ENCODE results near the gene MUC6. TPM values are rescaled to one million over a fixed set of nuclear protein-coding genes. Genes with fewer than 3 reads are reported as not detected.

The MUC6 gene
- total RNA-seq, 4 donors from 2014 or later, result under 0.01 to 2.7 (median under 0.01) TPM; not detected in 1

DNA sequence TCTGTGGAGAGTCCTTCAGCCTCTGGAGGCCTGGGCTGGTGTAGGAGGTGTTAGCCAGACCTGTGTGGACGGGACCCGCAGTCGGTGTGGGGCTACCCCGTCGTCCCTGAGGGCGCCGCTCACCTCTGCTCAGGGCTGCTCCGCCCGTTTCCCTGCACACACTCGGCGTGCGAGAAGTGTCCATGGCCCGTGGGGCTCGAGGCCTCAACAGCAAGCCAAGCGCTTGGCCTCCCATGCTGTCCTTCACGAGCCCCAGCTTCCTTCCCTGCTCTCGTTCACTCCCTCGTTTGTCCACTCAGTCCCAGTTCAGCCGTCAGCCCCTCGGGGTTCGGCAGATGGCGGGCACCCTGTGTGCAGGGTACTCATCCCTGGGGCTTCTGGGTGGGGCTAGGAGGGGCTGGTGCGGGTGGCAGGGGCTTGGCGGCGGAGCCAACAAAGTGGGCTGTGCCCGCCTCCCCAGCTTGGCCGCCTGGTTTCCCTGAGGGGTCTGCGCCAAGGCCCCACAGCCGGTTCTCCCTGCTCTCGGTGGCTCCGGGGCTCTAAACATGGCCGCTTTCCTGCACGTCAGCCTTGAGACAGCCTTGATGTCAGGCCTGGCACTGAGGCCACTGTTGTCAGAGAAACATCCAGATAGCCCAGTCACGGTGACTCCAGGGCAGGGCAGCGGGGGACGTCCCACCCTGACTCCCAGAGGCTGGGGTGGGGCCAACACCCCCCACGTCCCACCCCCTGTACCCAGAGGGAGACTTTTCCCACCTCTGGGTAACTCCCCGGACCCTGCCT is 3.3 kb downstream of the MUC6 start:
- TF ChIP-seq, protein P1, sequence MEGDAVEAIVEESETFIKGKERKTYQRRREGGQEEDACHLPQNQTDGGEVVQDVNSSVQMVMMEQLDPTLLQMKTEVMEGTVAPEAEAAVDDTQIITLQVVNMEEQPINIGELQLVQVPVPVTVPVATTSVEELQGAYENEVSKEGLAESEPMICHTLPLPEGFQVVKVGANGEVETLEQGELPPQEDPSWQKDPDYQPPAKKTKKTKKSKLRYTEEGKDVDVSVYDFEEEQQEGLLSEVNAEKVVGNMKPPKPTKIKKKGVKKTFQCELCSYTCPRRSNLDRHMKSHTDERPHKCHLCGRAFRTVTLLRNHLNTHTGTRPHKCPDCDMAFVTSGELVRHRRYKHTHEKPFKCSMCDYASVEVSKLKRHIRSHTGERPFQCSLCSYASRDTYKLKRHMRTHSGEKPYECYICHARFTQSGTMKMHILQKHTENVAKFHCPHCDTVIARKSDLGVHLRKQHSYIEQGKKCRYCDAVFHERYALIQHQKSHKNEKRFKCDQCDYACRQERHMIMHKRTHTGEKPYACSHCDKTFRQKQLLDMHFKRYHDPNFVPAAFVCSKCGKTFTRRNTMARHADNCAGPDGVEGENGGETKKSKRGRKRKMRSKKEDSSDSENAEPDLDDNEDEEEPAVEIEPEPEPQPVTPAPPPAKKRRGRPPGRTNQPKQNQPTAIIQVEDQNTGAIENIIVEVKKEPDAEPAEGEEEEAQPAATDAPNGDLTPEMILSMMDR (IDR thresholded peaks at IDR 0.05), result no peak
- TF ChIP-seq EP300 (IDR thresholded peaks at IDR 0.05), result no peak
- no peak for TF ChIP-seq POLR2A (IDR thresholded peaks at IDR 0.05)
- Histone ChIP-seq H3K4me3 (no peak overlapping the region), H3K36me3 (no peaks in the 10 kb centered on the region), H3K27me3 (peaks cover 0 to 26% of the 10 kb centered on the region in 2 donors), H3K27ac (no peak overlapping the region), H3K4me1 (no peaks in the 10 kb centered on the region), H3K9me3 (no peaks in the 10 kb centered on the region)
- DNase-seq (ENCODE audit: low spot score in 2 of 2), result no peak
- 76 to 80% methylated on average over 32 to 37 of the region's 38 CpGs for WGBS, 2 donors

DNA sequence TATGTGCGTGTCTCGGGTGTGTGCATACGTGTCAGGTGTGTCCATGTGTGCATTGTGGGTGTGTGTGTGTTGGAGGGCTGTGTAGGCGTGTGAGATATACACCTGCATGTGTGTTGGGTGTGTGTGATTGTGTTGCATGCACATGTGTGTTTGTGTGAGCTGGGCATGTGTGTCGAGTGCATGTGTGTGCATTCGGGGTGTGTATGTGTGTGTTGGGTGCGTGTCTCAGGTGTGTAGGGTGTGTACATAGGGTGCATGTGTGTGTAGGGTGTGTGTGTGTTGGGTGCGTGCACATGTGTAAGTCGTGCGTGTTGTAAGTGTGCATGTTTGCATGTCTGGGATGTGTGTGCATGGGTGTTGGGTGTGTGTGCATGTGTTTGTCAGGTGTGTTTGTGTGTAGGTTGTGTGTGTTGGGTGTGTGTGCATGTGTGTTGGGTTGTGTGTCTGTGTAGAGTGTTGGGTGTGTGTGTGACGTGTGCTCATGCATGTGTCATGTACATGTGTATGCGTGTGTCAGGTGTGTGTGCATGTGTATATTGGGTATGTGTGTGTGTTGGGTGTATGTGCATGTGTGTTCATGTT is 4.1 kb downstream of the MUC6 start:
- no peak for DNase-seq (ENCODE audit: low spot score in 2 of 2)
- TF ChIP-seq EP300 (IDR thresholded peaks at IDR 0.05), result no peak
- TF ChIP-seq POLR2A (IDR thresholded peaks at IDR 0.05), result no peak
- TF ChIP-seq, protein P1 (IDR thresholded peaks at IDR 0.05), result no peak
- WGBS, 2 donors, result 96 to 97% methylated on average over 12 of the region's 12 CpGs
- peaks cover 0 to 18% of the 10 kb centered on the region in 2 donors for H3K27me3 ChIP-seq
- H3K4me3 ChIP-seq, result no peak overlapping the region
- no peak overlapping the region for H3K27ac ChIP-seq
- no peaks in the 10 kb centered on the region for H3K4me1 ChIP-seq
- no peaks in the 10 kb centered on the region for H3K36me3 ChIP-seq
- no peaks in the 10 kb centered on the region for H3K9me3 ChIP-seq

DNA sequence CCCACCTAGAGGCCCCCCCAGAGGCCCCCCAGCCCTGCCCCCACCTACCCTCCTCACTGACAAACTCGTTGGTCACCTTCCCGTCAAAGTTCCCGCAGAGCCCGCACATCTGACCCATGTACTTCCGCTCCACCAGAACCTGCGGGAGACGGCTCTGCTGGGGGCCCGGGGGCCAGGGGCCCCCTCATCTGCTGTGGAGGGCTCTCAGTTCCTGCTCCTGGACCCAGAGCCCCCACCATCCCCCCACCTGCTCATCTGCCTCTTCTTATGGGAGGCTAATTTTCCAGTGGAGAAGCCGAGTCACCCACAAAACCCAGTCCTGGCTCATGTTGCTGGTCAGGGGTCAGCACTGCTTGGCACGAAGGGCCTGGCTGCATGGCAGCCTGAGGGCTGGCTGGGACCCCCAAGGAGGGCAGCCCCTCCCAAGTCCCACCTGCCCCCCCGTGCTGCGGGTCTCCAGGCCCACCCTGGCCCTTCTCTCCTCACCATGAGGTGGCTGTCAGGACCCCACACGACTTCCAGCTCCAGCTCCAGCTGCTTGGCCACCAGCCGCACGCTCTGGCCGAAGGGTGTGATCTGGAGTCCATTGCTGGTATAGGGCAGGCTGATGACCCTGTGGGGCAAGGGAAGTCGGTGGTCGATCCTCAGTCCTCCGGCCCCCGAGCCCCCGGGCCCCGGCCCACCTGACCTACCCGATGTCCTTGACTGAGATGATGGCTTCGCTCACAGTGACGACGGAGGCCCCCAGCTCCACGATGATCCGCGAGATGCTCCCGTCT is 5.2 kb downstream of the MUC6 start:
- H3K36me3 ChIP-seq, result peaks cover 0 to 6% (median 0%) of the 10 kb centered on the region in 3 donors
- TF ChIP-seq EP300 (IDR thresholded peaks at IDR 0.05) (no peak), POLR2A (IDR thresholded peaks at IDR 0.05) (no peak)
- TF ChIP-seq, protein P1 (IDR thresholded peaks at IDR 0.05), result no peak
- no peak for DNase-seq (ENCODE audit: low spot score in 2 of 2)
- no peaks in the 10 kb centered on the region for H3K4me1 ChIP-seq
- no peak overlapping the region for H3K4me3 ChIP-seq
- H3K27me3 ChIP-seq, result peaks cover 0 to 7% of the 10 kb centered on the region in 2 donors
- H3K9me3 ChIP-seq, result no peaks in the 10 kb centered on the region
- 80 to 84% methylated on average over 20 to 28 of the region's 30 CpGs for WGBS, 2 donors
- H3K27ac ChIP-seq, result no peak overlapping the region

DNA sequence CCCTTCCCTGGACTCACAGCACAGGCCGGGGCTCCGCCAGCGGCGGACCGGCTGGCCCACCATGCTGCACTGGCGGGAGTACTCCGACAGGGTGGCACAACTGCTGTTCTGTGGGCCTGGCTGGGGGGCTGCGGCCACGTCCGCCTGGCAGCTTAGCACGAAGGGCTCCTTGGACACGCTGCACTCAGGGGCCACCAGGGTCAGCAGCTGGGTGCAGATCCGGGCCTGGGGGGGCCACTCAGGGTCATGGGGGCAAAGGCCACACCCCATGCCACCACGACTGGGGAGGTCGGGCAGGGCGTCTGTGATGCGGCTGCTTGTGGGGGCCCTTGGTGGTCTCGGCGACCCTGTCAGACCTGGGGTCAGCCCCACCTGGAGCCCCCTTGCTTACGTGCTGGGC is 6.0 kb downstream of the MUC6 start:
- Histone ChIP-seq H3K9me3 (no peaks in the 10 kb centered on the region), H3K4me1 (no peaks in the 10 kb centered on the region), H3K36me3 (peaks cover 0 to 13% (median 0%) of the 10 kb centered on the region in 3 donors), H3K27me3 (peaks cover 0 to 1% of the 10 kb centered on the region in 2 donors), H3K27ac (no peak overlapping the region), H3K4me3 (no peak overlapping the region)
- 48 to 58% methylated on average over 4 to 14 of the region's 20 CpGs for WGBS, 2 donors
- TF ChIP-seq EP300 (IDR thresholded peaks at IDR 0.05) (no peak), POLR2A (IDR thresholded peaks at IDR 0.05) (no peak)
- TF ChIP-seq, protein P1 (IDR thresholded peaks at IDR 0.05), result no peak
- no peak for DNase-seq (ENCODE audit: low spot score in 2 of 2)
